C4-2B (cell line): ENCODE measurements around the gene EXO5.

ENCODE experiments used
- ZFX ChIP-seq: fragments of 450-650 bp; IDR thresholded peaks from 2 replicates; pipeline ENCODE4 v1.6.1; 2017
- TF ChIP-seq, protein P1 (sequence below): fragments of 450-650 bp; conservative IDR thresholded peaks from 2 replicates; pipeline ENCODE4 v1.5.1; 2017; ENCODE audit warnings: mild to moderate bottlenecking

DNA sequence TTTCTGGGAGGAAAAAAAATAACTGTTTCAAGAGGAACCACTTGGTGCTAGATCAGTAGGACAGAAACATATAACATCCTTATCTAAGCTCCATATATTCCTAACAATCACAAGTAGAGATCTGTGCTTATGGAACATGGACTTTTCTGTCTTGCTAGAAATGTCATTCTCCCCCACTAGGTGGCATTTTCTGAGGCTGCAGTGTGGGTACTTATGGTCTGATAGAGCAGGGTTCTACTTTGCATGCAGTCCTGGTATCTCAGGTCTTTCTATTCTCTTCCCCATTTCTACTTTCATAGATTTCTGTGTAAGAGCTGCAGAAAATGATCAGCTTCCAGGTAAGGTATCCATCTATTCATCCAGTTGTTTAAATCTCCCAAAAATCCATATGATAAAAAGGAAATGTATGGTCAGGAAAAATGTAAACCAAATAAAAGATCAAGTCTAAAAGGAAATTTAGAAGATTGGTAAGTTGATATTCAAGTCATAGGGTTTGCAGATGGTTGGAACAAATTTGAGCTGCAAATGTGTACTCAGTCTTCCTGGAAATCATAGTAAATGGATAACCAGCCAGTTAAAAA is 24.4 kb downstream of the EXO5 start:
- TF ChIP-seq, protein P1, sequence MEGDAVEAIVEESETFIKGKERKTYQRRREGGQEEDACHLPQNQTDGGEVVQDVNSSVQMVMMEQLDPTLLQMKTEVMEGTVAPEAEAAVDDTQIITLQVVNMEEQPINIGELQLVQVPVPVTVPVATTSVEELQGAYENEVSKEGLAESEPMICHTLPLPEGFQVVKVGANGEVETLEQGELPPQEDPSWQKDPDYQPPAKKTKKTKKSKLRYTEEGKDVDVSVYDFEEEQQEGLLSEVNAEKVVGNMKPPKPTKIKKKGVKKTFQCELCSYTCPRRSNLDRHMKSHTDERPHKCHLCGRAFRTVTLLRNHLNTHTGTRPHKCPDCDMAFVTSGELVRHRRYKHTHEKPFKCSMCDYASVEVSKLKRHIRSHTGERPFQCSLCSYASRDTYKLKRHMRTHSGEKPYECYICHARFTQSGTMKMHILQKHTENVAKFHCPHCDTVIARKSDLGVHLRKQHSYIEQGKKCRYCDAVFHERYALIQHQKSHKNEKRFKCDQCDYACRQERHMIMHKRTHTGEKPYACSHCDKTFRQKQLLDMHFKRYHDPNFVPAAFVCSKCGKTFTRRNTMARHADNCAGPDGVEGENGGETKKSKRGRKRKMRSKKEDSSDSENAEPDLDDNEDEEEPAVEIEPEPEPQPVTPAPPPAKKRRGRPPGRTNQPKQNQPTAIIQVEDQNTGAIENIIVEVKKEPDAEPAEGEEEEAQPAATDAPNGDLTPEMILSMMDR: peak; percentile 86
- no peak for TF ChIP-seq ZFX
